Astrocyte (in vitro differentiated cells and primary cell): Measurements from ENCODE around the gene PKHD1. TPM values are rescaled to one million over a fixed set of nuclear protein-coding genes. Genes with fewer than 3 reads are reported as not detected.

Experiments
- DNase-seq: peaks from one replicate; pipeline ENCODE4 v3.0.0-alpha.2; 2010; ENCODE audit warnings: low read depth
- FAIRE-seq: peaks from 2 replicates; lab custom pipeline; 2011; peaks lifted over from hg19 to GRCh38; lab: Jason Lieb, UNC
- H2AFZ ChIP-seq: 2 replicates; pipeline ENCODE4 v1.6.0; 2012; ENCODE audit warnings: low read depth, low read length, inconsistent platforms
- H3K27ac ChIP-seq: 2 replicates; pipeline ENCODE4 v1.5.1; 2011; ENCODE audit warnings: low read depth, low read length, inconsistent platforms
- H3K27me3 ChIP-seq: 2 replicates; pipeline ENCODE4 v1.6.0; 2011; ENCODE audit warnings: low read length, inconsistent platforms; ENCODE audit not compliant: insufficient read depth
- H3K36me3 ChIP-seq: 2 replicates; pipeline ENCODE4 v1.5.1; 2011; ENCODE audit warnings: low read length, inconsistent platforms; ENCODE audit not compliant: insufficient read depth
- H3K4me1 ChIP-seq: 2 replicates; pipeline ENCODE4 v1.5.1; 2011; ENCODE audit warnings: low read length, inconsistent platforms; ENCODE audit not compliant: insufficient read depth
- H3K4me2 ChIP-seq: 2 replicates; pipeline ENCODE4 v1.6.0; 2012; ENCODE audit warnings: low read length, inconsistent platforms
- H3K4me3 ChIP-seq: 2 replicates; pipeline ENCODE4 v1.5.1; 2011; ENCODE audit warnings: low read depth, mild to moderate bottlenecking, low read length, inconsistent platforms; ENCODE audit not compliant: insufficient read depth
- H3K79me2 ChIP-seq: 2 replicates; pipeline ENCODE4 v1.6.0; 2012; ENCODE audit warnings: mild to moderate bottlenecking, low read length, inconsistent platforms; ENCODE audit not compliant: insufficient read depth
- H3K9ac ChIP-seq: 2 replicates; pipeline ENCODE4 v1.6.0; 2012; ENCODE audit warnings: mild to moderate bottlenecking, low read length, inconsistent platforms
- H3K9me3 ChIP-seq: 2 replicates; pipeline ENCODE4 v1.5.1; 2012; ENCODE audit warnings: low read depth, mild to moderate bottlenecking, low read length, inconsistent platforms; ENCODE audit not compliant: insufficient read depth
- H4K20me1 ChIP-seq: 2 replicates; pipeline ENCODE4 v1.6.0; 2012; ENCODE audit warnings: low read length, inconsistent platforms; ENCODE audit not compliant: insufficient read depth
- H3K27ac Mint-ChIP-seq: one replicate; pipeline ENCODE4 v1.8.0; 2021; ENCODE audit warnings: mild to moderate bottlenecking, mixed read lengths; ENCODE audit not compliant: unreplicated experiment
- H3K27me3 Mint-ChIP-seq: one replicate; pipeline ENCODE4 v1.8.0; 2021; ENCODE audit warnings: low read depth, mixed read lengths; ENCODE audit not compliant: unreplicated experiment
- H3K36me3 Mint-ChIP-seq: one replicate; pipeline ENCODE4 v1.8.0; 2021; ENCODE audit warnings: low read depth, mixed read lengths; ENCODE audit not compliant: unreplicated experiment
- H3K4me1 Mint-ChIP-seq: one replicate; pipeline ENCODE4 v1.8.0; 2021; ENCODE audit warnings: low read depth, mixed read lengths; ENCODE audit not compliant: unreplicated experiment
- H3K4me3 Mint-ChIP-seq: one replicate; pipeline ENCODE4 v1.8.0; 2021; ENCODE audit warnings: mild to moderate bottlenecking, moderate library complexity, mixed read lengths; ENCODE audit not compliant: unreplicated experiment
- H3K9me3 Mint-ChIP-seq: one replicate; pipeline ENCODE4 v1.8.0; 2021; ENCODE audit warnings: mild to moderate bottlenecking, mixed read lengths; ENCODE audit not compliant: unreplicated experiment
- EZH2 ChIP-seq: IDR thresholded peaks from 2 replicates; pipeline ENCODE4 v1.6.1; 2012; ENCODE audit warnings: mild to moderate bottlenecking, low read length, inconsistent platforms; ENCODE audit not compliant: insufficient read depth
- total RNA-seq: library from RNA; stranded (reverse); gene quantifications from 2 replicates; pipeline ENCODE4 v1.2.1, GENCODE V29; 2021
- TF ChIP-seq, protein P1 (sequence below): IDR thresholded peaks from 2 replicates; pipeline ENCODE4 v1.5.1; 2011; ENCODE audit warnings: low read depth, mild to moderate bottlenecking, inconsistent platforms, low read length, moderate library complexity; ENCODE audit not compliant: insufficient read depth

PKHD1 gene
- total RNA-seq, 1 donor from 2014 or later = 0.16 TPM

DNA sequence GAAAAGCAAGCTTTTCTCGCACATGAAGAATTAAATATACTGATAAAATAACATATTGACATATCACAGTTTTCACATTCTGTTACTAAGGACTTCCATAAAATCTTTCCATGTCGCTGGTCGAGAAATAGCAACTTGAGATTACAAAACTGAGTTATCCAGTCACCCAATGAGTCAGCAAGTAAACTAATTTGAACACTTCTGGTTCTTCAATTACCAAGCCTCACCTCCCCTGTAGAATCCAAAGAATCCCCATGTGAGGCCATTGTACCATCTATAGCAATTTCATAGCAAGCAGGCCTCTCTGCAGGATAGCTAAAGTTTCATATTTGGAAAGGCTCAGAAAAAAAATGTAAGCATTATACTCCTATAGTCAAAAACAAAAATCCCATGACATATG is 87.3 kb downstream of the PKHD1 start:
- H3K27ac ChIP-seq = no peak overlapping the region
- DNase-seq = no peak
- H3K36me3 Mint-ChIP-seq = no peaks in the 10 kb centered on the region
- no peaks in the 10 kb centered on the region for H3K4me1 Mint-ChIP-seq
- no peak overlapping the region for H3K4me3 ChIP-seq
- H3K27me3 ChIP-seq = no peaks in the 10 kb centered on the region
- H3K9me3 ChIP-seq = no peaks in the 10 kb centered on the region
- H3K9ac ChIP-seq = no peak overlapping the region
- no peak overlapping the region for H3K27ac Mint-ChIP-seq
- no peaks in the 10 kb centered on the region for H3K27me3 Mint-ChIP-seq
- H3K4me1 ChIP-seq = no peaks in the 10 kb centered on the region
- no peak overlapping the region for H3K4me3 Mint-ChIP-seq
- H2AFZ ChIP-seq = no peak overlapping the region
- H3K36me3 ChIP-seq = no peaks in the 10 kb centered on the region
- no peaks in the 10 kb centered on the region for H3K9me3 Mint-ChIP-seq
- no peaks in the 10 kb centered on the region for H3K79me2 ChIP-seq
- no peak for TF ChIP-seq EZH2
- TF ChIP-seq, protein P1, sequence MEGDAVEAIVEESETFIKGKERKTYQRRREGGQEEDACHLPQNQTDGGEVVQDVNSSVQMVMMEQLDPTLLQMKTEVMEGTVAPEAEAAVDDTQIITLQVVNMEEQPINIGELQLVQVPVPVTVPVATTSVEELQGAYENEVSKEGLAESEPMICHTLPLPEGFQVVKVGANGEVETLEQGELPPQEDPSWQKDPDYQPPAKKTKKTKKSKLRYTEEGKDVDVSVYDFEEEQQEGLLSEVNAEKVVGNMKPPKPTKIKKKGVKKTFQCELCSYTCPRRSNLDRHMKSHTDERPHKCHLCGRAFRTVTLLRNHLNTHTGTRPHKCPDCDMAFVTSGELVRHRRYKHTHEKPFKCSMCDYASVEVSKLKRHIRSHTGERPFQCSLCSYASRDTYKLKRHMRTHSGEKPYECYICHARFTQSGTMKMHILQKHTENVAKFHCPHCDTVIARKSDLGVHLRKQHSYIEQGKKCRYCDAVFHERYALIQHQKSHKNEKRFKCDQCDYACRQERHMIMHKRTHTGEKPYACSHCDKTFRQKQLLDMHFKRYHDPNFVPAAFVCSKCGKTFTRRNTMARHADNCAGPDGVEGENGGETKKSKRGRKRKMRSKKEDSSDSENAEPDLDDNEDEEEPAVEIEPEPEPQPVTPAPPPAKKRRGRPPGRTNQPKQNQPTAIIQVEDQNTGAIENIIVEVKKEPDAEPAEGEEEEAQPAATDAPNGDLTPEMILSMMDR = no peak
- no peaks in the 10 kb centered on the region for H4K20me1 ChIP-seq
- FAIRE-seq = no peak
- H3K4me2 ChIP-seq = no peak overlapping the region

DNA sequence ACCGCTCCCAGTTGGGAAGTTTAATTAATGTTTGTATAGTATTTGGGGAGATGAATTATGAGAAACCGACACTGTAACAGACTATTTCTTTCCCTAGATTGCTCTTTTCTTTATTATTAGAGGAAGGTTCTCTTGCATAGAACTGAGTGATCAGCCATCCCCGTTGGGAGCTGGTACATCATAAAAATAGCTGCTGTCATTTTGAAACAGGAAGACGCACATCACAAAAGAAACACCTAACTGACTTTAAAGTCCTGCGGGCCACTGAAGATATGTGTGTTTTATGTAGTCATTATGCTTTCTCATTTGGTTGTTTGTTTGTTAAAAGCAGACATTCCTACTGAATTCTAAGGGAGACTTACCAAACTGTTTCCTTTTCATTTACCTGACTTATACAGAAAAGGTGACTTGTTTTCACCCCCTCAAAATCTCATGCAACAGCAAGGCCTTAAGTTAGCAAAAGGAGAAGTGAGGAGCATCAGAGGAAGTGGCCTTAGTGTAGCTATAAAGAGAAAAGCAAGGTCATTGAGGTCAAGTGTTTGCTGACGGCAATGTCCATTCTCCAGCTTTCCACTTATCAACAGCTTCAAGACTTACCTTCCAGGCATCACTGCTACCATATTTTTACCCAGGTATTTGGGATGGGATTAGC is 91.0 kb downstream of the PKHD1 start:
- Mint-ChIP-seq H3K27ac (no peak overlapping the region), H3K4me1 (no peaks in the 10 kb centered on the region), H3K9me3 (peaks cover 2% of the 10 kb centered on the region), H3K27me3 (no peaks in the 10 kb centered on the region), H3K36me3 (no peaks in the 10 kb centered on the region), H3K4me3 (no peak overlapping the region)
- Histone ChIP-seq H3K9me3 (no peaks in the 10 kb centered on the region), H3K4me1 (no peaks in the 10 kb centered on the region), H3K36me3 (no peaks in the 10 kb centered on the region), H3K79me2 (no peaks in the 10 kb centered on the region), H2AFZ (no peak overlapping the region), H3K27me3 (no peaks in the 10 kb centered on the region), H3K27ac (no peak overlapping the region), H3K4me3 (no peak overlapping the region), H4K20me1 (no peaks in the 10 kb centered on the region), H3K9ac (no peak overlapping the region), H3K4me2 (no peak overlapping the region)
- DNase-seq = no peak
- TF ChIP-seq EZH2 = no peak
- TF ChIP-seq, protein P1 = no peak
- FAIRE-seq = no peak

DNA sequence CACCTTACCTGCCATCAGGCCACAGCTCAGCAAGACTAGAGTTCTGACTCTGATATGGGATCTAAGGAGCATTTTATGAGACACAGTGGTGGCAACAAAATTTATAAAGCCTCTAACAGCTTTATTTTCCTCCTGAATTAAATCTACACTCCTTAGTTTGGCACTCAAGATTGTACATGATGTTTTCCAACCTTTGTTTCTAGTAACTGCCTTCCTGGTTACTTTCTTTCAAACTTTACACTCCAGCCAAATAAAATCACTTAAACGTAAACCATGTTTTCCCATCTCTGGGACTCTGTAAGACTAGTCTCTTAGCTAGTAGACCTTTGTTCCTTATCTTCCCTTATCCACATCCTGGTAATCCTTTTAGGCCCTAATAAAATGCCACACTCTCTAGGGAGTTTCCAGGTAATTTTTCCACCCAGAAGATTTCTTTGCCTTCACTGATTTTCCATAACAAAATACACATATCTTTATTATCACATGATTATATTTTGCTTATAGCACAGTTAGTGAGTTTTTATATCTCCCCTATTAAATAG is 92.1 kb downstream of the PKHD1 start:
- H3K4me1 ChIP-seq = no peaks in the 10 kb centered on the region
- H3K4me2 ChIP-seq = no peak overlapping the region
- H3K79me2 ChIP-seq = no peaks in the 10 kb centered on the region
- no peak overlapping the region for H3K4me3 ChIP-seq
- FAIRE-seq (no peak), DNase-seq (no peak)
- no peaks in the 10 kb centered on the region for H4K20me1 ChIP-seq
- Mint-ChIP-seq H3K4me1 (no peaks in the 10 kb centered on the region), H3K4me3 (no peak overlapping the region), H3K36me3 (no peaks in the 10 kb centered on the region), H3K27me3 (no peaks in the 10 kb centered on the region), H3K9me3 (peaks cover 2% of the 10 kb centered on the region), H3K27ac (no peak overlapping the region)
- no peaks in the 10 kb centered on the region for H3K36me3 ChIP-seq
- H3K27me3 ChIP-seq = no peaks in the 10 kb centered on the region
- TF ChIP-seq EZH2 = no peak
- TF ChIP-seq, protein P1 = no peak
- no peak overlapping the region for H3K9ac ChIP-seq
- no peaks in the 10 kb centered on the region for H3K9me3 ChIP-seq
- no peak overlapping the region for H2AFZ ChIP-seq
- H3K27ac ChIP-seq = no peak overlapping the region
